Measurements from ENCODE around the gene FOXO1. TPM values are rescaled to one million over a fixed set of nuclear protein-coding genes. Genes with fewer than 3 reads are reported as not detected.

The FOXO1 gene
- total and polyA plus RNA-seq, 9 of the 15 experiments (the other 6 are each of a cell fraction or from before 2014, with no cell fraction given): 0.04 to 0.73 (median 0.20) TPM

- Histone ChIP-seq H4K20me1 (replicated peaks; ENCODE audit: control insufficient read depth, insufficient read depth, low read length) (0 out of 2 replicates have a peak, but pooled peaks cover 5% of the 10 kb centered on the region), H3K4me2 (ENCODE audit: insufficient read depth, low read length) (no peak overlapping the region), H3K27ac (ENCODE audit: extremely low read depth, low read depth, low read length) (no peak overlapping the region), H3K9me1 (ENCODE audit: control insufficient read depth, insufficient read depth, low read length) (no peaks in the 10 kb centered on the region), H2AFZ (ENCODE audit: low read depth, low read length) (no peak overlapping the region), H3K27me3 (ENCODE audit: control insufficient read depth in 2 of 2, insufficient read depth in 2 of 2, low read length in 2 of 2) (peaks cover 6 to 28% of the 10 kb centered on the region in 2 experiments; a peak in 3 of 5 replicates), H3K9me3 (replicated peaks; ENCODE audit: control insufficient read depth, insufficient read depth, low read depth, low read length) (no peaks in the 10 kb centered on the region), H3K79me2 (ENCODE audit: control insufficient read depth, insufficient read depth, low read length) (no peaks in the 10 kb centered on the region), H3K4me3 (no peak overlapping the region), H3K4me1 (replicated peaks in 1 of 2; ENCODE audit: control insufficient read depth in 2 of 2, insufficient read depth in 2 of 2, low read length in 2 of 2) (no peaks in the 10 kb centered on the region), H3K9ac (ENCODE audit: insufficient read depth in 1 of 2, low read depth in 2 of 2, low read length in 2 of 2) (no peak overlapping the region), H3K36me3 (ENCODE audit: control insufficient read depth, insufficient read depth, low read length) (no peaks in the 10 kb centered on the region)
- no peak for FAIRE-seq
- ATAC-seq: no peak
- DNase-seq (ENCODE audit: extremely low read depth in 1 of 4, low spot score in 3 of 4): no peak
- in situ Hi-C loops (cut with MboI): no loop called here
- no peak for TF ChIP-seq CSDE1 (IDR thresholded peaks at IDR 0.05)
- intact Hi-C loops (cut with micrococcal nuclease): no loop called here
- ChIA-PET POLR2A (interaction anchor here (0.6 kb wide), 1 partner anchor 51 kb away, joined by 3 read pairs; no protein-coding TSS in a partner anchor), CTCF (ENCODE audit: low intra/inter-chr PET ratio) (no interaction called here)
- no TSS peak for BruUV-seq (replicated peaks)
- WGBS (ENCODE audit: insufficient coverage, low coverage, missing lambda C conversion rate): 8% methylated on average over 8 of the region's 9 CpGs
Observed at GRCh38 chr13:40559915-40560314, 106.5 kb downstream of the FOXO1 start.

DNA sequence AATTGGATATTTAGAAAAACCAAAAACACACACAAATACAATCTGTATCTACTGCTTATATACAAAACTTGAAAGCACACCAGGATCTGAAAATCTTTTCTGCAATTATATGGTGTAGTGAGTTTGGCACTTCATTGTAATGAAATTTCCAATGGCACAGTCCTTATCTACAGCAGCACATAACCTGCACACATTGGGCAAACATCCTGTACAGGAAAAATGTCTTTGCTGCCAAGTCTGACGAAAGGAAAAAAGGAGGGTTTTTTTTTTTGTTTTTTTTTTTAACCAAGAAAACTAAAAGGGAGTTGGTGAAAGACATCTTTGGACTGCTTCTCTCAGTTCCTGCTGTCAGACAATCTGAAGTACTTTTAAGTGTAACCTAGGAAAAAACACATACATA, 107.8 kb downstream of the FOXO1 start:
- in situ Hi-C loops (cut with MboI): no loop called here
- DNase-seq (ENCODE audit: extremely low read depth in 1 of 4, low spot score in 3 of 4) (no peak), ATAC-seq (no peak), FAIRE-seq (no peak)
- no peak overlapping the region for H2AFZ ChIP-seq (ENCODE audit: low read depth, low read length)
- no TSS peak for BruUV-seq (replicated peaks)
- no peaks in the 10 kb centered on the region for H3K9me1 ChIP-seq (ENCODE audit: control insufficient read depth, insufficient read depth, low read length)
- H3K4me1 ChIP-seq (replicated peaks in 1 of 2; ENCODE audit: control insufficient read depth in 2 of 2, insufficient read depth in 2 of 2, low read length in 2 of 2): no peaks in the 10 kb centered on the region
- no peaks in the 10 kb centered on the region for H3K9me3 ChIP-seq (replicated peaks; ENCODE audit: control insufficient read depth, insufficient read depth, low read depth, low read length)
- no peak overlapping the region for H3K27ac ChIP-seq (ENCODE audit: extremely low read depth, low read depth, low read length)
- no peak overlapping the region for H3K9ac ChIP-seq (ENCODE audit: insufficient read depth in 1 of 2, low read depth in 2 of 2, low read length in 2 of 2)
- no peak overlapping the region for H3K4me2 ChIP-seq (ENCODE audit: insufficient read depth, low read length)
- 0% methylated on average over 1 of the region's 1 CpG for WGBS (ENCODE audit: insufficient coverage, low coverage, missing lambda C conversion rate)
- CTCF ChIA-PET (ENCODE audit: low intra/inter-chr PET ratio): no interaction called here
- H4K20me1 ChIP-seq (replicated peaks; ENCODE audit: control insufficient read depth, insufficient read depth, low read length): 0 out of 2 replicates have a peak, but pooled peaks cover 1% of the 10 kb centered on the region
- POLR2A ChIA-PET: no interaction called here
- H3K36me3 ChIP-seq (ENCODE audit: control insufficient read depth, insufficient read depth, low read length): no peaks in the 10 kb centered on the region
- no peak for TF ChIP-seq RB1 (IDR thresholded peaks at IDR 0.05; ENCODE audit: low read depth)
- H3K79me2 ChIP-seq (ENCODE audit: control insufficient read depth, insufficient read depth, low read length): no peaks in the 10 kb centered on the region
- H3K4me3 ChIP-seq: no peak overlapping the region
- peaks cover 5 to 20% of the 10 kb centered on the region in 2 experiments; a peak in 4 of 5 replicates for H3K27me3 ChIP-seq (ENCODE audit: control insufficient read depth in 2 of 2, insufficient read depth in 2 of 2, low read length in 2 of 2)
- intact Hi-C loops (cut with micrococcal nuclease): no loop called here
